Stimulated activated naive CD8-positive, alpha-beta T cell treated with anti-CD3 and anti-CD28 coated beads, Interleukin-15, amount 100 ng/mL, for 72 hours (primary cell): ENCODE data around the gene KLHDC7B.

Experiments
- ATAC-seq: fragments of 150-1000 bp; cut with Tn5 transposase; 2 replicates; pipeline ENCODE4 v1.10.0; 2021; ENCODE audit warnings: mild to moderate bottlenecking, moderate library complexity
- DNase-seq, 2 donors: peaks; one replicate each; pipeline ENCODE4 v3.0.0; 2021 to 2022
- H3K27ac Mint-ChIP-seq, 2 donors: one replicate each; pipeline ENCODE4 v1.8.0; 2022; ENCODE audit warnings: mild to moderate bottlenecking in 2 of 2, mixed read lengths in 2 of 2, moderate library complexity in 2 of 2
- H3K27me3 Mint-ChIP-seq: one replicate; pipeline ENCODE4 v1.8.0; 2022; ENCODE audit warnings: mixed read lengths
- H3K4me1 Mint-ChIP-seq: one replicate; pipeline ENCODE4 v1.8.0; 2022; ENCODE audit warnings: mild to moderate bottlenecking, mixed read lengths
- H3K4me3 Mint-ChIP-seq, 2 donors: one replicate each; pipeline ENCODE4 v1.8.0; 2022; ENCODE audit warnings: mild to moderate bottlenecking in 2 of 2, mixed read lengths in 2 of 2, moderate library complexity in 1 of 2
- H3K9me3 Mint-ChIP-seq, 2 donors: one replicate each; pipeline ENCODE4 v1.8.0; 2022; ENCODE audit warnings: mixed read lengths in 2 of 2

KLHDC7B gene

DNA sequence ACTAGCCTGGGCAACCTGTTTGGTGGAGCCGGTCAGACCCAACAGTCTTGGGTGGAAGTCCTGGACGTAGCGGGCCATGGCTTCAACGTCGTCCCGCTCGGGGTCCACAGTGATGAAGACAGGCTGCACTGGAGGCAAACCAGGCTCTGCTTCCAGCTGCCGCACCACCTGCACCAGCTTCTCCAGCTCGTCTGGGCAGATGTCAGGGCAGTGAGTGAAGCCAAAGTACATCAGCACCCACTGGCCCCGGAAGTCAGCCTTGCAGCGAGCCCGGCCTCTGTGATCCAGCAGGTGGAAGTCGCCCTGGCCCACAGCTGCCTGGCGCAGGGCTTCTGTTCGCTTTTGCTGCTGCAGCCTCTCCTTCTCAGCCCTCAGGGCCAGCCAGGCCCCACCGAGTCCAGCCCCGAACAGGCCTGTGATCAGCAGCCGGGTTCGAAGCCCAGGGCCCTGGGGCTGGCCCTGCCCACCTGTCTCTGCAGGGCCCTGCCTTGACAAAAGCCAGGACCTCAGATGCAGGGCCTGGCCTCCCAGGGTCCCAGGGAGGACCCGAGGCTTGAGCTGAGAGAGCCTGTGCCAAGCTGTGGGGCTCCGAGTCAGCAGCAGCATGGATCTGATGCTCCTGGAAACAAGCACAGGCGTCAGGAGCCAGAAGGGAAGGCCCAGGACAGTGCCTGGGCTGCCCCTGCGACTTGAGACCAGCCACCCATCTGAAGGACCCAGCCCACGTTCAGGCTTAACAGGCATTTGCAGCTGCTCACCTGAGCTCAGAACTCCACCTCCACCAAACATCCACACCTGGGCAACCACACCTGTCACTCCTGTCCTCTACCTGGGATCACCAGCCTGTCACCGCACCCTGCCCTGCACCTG, 21.7 kb upstream of the KLHDC7B start:
- Mint-ChIP-seq H3K27me3 (no peaks in the 10 kb centered on the region), H3K4me1 (peaks cover 55% of the 10 kb centered on the region), H3K9me3 (no peaks in the 10 kb centered on the region), H3K4me3 (peak overlapping the region; percentile 88 to 95), H3K27ac (peak overlapping the region; percentile 91 to 96)
- ATAC-seq (no peak), DNase-seq (peak in 1 of 2 donors; percentile 25)

DNA sequence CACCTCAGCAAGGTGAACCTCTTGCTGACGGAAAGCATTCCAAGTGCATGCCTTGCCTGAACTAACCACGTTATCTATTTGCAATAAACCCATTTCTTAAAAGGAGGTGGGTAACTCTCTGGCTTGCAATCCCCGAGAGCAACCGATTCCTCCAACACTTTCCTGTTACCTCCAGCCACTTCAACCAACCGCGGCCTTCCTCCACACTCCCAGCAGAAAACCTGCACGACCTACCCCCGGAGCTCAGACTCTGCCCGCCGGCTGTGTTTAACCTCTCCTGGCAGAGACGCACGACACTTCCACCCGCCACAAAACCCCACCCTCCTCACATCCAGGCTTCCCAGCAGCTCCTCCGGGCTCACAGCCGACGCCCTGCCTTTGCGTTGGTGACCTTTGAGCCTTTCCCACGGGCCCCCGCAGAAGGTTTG, 21.0 kb upstream of the KLHDC7B start:
- Mint-ChIP-seq H3K4me3 (peak overlapping the region; percentile 88 to 95), H3K9me3 (no peaks in the 10 kb centered on the region), H3K4me1 (peaks cover 58% of the 10 kb centered on the region), H3K27me3 (no peaks in the 10 kb centered on the region), H3K27ac (peak overlapping the region; percentile 91 to 96)
- ATAC-seq (no peak), DNase-seq (no peak)

DNA sequence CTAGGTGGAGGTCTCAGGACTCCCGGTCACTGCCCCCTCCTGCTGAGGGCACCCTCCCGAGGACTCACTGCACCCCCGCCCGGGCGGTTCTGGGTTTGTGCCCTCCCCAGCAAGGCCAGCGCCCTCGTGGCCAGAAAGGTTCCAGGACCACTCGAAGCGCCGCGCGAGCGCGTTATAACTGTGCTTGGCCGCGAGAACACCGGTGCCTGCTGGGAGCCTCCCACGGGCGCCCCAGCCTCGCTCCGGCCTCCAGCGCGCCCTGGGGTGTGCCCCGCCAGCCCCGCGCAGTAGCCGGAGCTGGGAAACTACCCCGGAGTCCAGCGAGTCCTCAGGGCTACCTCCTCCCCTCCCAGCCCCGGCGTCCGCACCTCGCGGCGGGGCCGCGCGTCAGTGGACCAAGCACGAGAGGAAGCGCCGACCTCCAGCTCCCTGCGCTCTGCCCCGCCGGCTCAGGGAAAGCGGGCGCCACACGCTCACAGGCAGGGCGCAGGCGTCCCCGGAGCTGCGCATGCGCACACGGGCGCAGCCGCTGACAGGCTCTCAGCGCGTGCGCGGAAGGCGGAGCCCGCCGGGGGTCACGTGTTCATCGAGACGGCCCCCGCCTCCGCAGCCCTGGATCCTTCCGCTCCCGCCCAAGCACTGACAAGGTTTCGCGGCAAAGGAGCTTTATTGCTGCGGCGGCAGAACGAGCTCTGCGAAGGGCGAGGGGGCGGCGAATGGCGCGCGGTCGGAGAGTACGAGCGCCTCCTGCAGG, 20.4 kb upstream of the KLHDC7B start, which contains the start of gene SCO2:
Gene SCO2 (minus strand): TSS at position 495 of the 754 bp plus-strand sequence. CDS start 1,187 bp downstream, outside the sequence.
- Mint-ChIP-seq H3K4me1 (peaks cover 58% of the 10 kb centered on the region), H3K9me3 (no peaks in the 10 kb centered on the region), H3K27ac (peak within 1 kb of the TSS; percentile 91 to 96), H3K4me3 (peak within 1 kb of the TSS; percentile 95 to 100), H3K27me3 (no peaks in the 10 kb centered on the region)
- DNase-seq = peak; percentile 98
- ATAC-seq = peak; percentile 62

DNA sequence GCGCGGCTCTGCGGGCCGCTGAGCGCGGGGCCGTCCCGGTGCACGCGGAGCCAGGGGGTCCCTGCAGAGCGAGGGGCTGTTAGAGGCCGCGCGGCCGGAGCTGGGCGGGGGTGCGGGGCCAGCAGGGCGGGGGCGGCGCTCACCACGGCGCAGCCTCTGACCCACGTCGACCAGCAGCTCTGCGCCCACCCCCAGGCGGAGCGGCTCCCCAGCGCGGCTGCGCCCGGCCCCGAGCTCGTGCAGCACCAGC, 19.9 kb upstream of the KLHDC7B start:
- H3K9me3 Mint-ChIP-seq = no peaks in the 10 kb centered on the region
- H3K27me3 Mint-ChIP-seq = no peaks in the 10 kb centered on the region
- H3K4me1 Mint-ChIP-seq = peaks cover 58% of the 10 kb centered on the region
- peak overlapping the region in 1 of 2 donors; percentile 96 for H3K27ac Mint-ChIP-seq
- ATAC-seq = no peak
- peak overlapping the region; percentile 88 to 95 for H3K4me3 Mint-ChIP-seq
- DNase-seq = no peak

DNA sequence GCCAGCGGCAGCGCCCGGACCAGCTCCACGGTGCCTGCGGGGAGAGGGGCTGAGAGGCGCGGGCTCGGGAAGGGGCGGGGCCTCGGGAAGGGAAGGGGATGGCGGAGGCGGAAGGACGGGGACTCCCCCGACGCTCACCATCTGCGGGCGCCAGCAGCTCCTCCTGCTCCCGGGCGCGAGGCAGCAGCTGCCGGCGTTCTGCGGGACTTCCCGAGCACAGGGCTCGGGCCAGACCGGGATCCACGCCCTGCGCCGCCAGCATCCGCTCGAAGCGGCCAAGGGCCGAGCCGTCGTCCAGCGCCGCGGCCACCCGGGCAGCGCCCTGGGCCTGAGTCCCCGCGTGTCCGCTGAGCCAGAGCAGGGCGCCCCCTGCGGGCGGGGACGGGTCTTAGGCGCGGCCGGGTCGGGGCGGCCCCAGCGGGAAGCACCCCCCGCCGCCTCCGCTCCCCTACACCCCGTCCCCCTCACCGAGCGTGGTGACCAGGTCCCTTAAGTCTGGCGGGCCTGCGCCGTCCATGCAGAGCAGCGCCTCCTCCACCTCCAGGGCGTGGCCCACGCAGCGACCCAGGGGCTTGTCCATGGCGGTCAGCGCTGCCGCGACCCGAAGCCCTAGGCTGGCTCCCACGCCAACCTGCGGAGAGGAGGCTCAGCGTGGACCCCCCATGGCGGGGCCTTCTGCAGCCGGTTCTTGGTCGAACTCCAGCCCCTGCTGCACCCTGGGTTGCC, 19.4 kb upstream of the KLHDC7B start:
- ATAC-seq = peak; percentile 58
- H3K4me1 Mint-ChIP-seq = peaks cover 58% of the 10 kb centered on the region
- H3K27me3 Mint-ChIP-seq = no peaks in the 10 kb centered on the region
- H3K4me3 Mint-ChIP-seq = peak overlapping the region; percentile 95 to 100
- peak; percentile 93 to 94 for DNase-seq
- no peaks in the 10 kb centered on the region for H3K9me3 Mint-ChIP-seq
- peak overlapping the region; percentile 89 to 95 for H3K27ac Mint-ChIP-seq

DNA sequence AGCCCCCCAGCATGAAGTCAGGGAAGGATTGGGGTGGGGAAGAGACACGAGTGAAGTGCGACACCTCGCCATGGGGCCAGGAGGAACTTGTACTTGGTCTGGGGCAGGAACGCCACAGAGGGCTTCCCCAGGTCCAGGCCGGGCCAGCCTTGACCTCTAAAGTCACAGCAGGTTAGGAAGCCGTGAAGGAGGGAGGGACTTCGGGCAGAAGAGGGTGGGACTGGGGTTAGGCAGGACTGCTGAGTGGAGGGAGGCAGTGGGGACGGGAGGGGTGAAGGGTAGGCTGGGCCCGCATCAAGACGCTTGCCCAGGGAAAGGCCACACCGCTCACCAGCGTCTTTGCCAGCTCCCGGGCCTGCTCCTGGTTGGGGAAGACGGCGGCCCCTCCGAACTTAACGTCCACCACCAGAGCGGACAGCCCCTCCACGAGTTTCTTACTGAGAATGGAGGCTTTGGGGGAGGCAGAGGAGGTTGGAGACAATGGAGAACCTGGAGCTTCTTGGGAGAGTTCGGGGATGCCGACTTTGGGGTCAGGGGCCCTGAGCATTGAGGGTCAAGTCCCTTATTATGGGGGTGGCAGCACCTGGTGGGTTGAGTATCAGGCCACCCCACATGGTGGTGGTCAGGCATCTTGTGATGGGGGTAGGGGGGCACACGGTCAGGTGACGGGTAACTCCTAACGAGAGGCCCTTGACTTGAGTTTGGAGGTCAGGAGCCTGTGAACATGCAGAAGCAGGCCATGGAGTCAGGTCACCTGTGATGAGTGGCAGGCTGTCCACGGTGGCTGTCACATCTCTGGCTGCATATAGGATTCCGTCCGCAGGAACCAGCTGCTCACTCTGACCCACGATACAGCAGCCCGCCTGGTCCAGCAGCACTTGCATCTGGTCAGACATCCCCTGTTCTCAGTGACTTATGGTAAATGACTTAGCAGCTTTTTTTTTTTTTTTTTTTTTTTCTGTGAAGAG, 18.6 kb upstream of the KLHDC7B start:
- Mint-ChIP-seq H3K4me3 (peak overlapping the region; percentile 95 to 100), H3K27me3 (no peaks in the 10 kb centered on the region), H3K27ac (peak overlapping the region; percentile 89 to 95), H3K9me3 (no peaks in the 10 kb centered on the region), H3K4me1 (peaks cover 56% of the 10 kb centered on the region)
- ATAC-seq (peak; percentile 10), DNase-seq (peak; percentile 61 to 72)

DNA sequence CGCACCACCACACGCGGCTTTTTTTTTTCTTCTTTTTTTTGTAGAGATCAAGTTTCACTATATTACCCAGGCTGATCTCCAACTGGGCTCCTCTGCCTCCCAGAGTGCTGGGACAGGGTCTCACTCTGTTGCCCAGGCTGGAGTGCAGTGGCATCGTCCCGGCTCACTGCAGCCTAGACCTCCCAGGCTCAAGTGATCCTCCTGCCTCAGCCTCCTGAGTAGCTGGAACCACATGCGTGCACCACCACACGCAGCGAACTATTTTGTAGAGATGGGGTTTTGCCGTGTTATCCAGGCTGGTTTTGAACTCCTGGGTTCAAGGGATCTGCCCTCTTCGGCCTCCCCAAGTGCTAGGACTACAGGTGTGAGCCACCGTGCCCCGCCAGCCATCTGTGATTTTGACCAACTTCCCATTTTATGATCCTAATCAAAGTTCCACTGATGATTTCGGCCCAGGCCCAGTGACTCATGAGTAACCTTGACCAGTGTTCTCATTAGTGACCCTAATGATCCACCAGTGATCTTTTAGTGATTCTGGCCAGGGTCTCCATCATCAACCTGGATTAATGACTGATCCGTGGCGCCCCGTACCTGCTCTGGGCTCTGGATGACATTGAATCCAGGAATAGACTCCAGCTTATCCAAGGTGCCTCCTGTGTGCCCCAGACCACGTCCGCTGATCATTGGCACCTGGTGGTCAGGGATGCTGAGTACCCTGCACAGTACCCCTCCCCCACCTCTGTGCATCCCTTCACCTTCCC, 17.6 kb upstream of the KLHDC7B start:
- H3K4me3 Mint-ChIP-seq = peak overlapping the region; percentile 95 to 100
- DNase-seq (peak in 1 of 2 donors; percentile 18), ATAC-seq (no peak)
- H3K4me1 Mint-ChIP-seq = peaks cover 59% of the 10 kb centered on the region
- H3K9me3 Mint-ChIP-seq = no peaks in the 10 kb centered on the region
- H3K27me3 Mint-ChIP-seq = peaks cover 6% of the 10 kb centered on the region
- H3K27ac Mint-ChIP-seq = peak overlapping the region; percentile 72 to 82

DNA sequence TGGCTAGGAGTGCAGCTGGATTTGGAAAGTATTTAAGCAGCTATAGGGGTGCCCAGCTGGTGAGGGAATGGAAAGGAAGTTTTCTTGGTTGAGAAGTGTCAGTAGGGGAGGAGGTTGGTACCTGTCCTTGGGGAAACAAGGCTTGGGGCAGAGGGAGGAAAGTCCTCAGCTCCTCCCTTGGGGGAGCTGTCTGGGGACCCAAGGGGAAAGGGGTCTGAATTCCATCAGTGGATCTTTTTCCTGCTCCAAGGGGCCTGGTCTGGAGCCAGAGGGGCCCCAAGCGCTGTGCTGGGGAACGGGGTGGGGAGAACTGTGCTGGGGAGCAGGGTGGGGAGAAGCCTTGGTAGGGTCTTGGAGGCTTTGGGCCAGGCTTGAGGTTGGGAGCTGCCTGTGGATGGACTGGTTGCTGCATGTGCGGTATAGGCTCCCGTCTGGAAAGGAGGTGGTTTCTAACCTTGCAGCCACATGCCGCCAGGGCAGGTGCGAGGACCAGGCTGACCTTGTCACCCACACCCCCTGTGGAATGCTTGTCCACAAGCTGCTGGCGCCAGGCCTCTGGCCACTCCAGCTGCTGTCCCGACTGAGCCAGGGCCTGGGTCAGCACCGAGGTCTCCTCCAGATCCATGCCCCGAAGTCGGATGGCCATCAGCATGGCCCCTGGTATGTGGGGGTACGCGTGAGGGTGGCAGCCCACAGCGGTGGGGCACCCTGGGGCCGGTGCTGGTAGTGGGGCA, 16.9 kb upstream of the KLHDC7B start:
- Mint-ChIP-seq H3K27ac (peak overlapping the region; percentile 72 to 82), H3K27me3 (peaks cover 10% of the 10 kb centered on the region), H3K9me3 (no peaks in the 10 kb centered on the region), H3K4me1 (peaks cover 59% of the 10 kb centered on the region), H3K4me3 (peak overlapping the region; percentile 95 to 100)
- ATAC-seq (no peak), DNase-seq (no peak)

DNA sequence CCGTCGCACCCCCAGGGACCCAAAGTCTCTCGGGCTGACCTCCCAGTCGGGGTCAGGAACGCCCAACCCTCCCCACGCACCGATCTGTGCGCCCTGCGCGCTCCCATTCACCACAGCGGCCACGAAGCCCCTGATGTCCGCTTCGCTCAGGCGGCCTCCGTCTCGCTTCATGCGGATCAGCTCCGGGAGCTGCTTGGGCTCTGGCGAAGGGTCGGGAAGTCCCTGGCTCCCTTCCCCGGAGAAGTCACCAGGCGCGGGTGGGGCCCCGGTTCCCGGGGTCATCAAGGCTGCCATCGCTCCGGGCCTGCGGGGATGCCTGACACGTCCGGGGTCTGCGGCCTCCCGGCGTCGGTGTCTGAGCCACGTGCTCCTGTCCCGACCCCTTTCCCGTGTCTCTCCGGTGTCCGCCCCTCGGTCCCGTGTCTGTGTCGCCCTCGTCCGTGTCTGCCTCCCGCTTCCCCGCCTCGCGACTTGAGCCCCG, 16.2 kb upstream of the KLHDC7B start:
- no peak for ATAC-seq
- Mint-ChIP-seq H3K4me1 (peaks cover 59% of the 10 kb centered on the region), H3K27me3 (peaks cover 10% of the 10 kb centered on the region)

DNA sequence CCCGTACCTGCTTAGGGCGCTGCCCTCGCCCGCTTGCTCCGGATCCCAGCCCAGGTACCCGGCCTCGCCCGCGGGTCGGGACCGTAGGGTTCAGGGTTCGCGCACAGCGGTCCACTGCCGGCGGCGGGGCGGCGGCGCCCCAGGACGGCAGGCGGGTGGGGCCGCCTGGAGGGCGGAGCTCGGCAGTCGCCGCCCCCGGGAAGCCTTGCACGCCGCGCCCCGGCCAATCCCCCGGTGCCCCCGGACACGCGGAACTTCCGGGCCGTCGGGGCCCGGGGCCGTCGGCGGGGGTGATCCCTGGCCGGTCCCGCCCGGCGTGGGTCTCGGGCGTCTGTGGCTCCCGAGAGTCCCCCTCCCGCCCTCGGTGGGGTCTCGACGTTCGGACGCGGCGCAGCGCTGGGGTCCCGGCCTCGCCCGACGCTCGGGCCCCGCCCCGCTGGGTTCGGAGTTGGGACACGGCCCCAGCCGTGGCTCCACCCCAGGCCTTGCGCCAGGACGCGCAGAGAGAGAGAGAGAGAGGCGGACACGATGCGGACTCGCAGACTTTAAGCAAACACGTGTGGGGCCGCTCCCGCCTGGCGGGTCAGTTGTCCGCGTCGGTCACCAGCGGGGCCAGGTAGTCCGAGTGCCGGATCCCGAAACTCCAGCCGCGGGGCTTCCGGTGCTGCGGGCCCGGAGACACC, 15.7 kb upstream of the KLHDC7B start, which contains the start of gene TYMP:
Gene TYMP (minus strand): TSS at position 116 of the 683 bp plus-strand sequence. CDS start 303 bp downstream, outside the sequence.
- Mint-ChIP-seq H3K4me1 (peaks cover 58% of the 10 kb centered on the region), H3K9me3 (no peaks in the 10 kb centered on the region), H3K27me3 (peaks cover 10% of the 10 kb centered on the region)

More for the DNA sequence above, 16.2 kb upstream of the KLHDC7B start:
- Mint-ChIP-seq H3K27ac (peak overlapping the region; percentile 52 to 67), H3K4me3 (peak overlapping the region; percentile 95 to 100), H3K9me3 (no peaks in the 10 kb centered on the region)
- DNase-seq = no peak

DNA sequence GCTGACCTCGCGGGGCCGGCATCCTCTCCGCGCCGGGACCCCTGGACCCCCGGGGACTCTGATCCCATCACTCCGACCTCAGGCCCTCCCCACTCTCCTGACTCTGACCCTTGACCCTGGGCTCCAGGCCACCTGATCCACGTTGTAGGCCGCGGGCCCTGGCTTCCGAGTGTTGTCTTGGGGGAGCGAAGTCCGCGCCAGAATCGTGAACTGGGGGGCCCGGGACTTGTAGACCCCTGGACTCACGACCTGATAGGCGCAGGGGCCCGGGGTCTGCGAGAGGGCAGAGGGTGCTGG, 15.2 kb upstream of the KLHDC7B start:
- DNase-seq = no peak
- Mint-ChIP-seq H3K9me3 (no peaks in the 10 kb centered on the region), H3K27me3 (peaks cover 10% of the 10 kb centered on the region), H3K4me3 (peak overlapping the region; percentile 90 to 100), H3K4me1 (peaks cover 57% of the 10 kb centered on the region), H3K27ac (peak overlapping the region; percentile 99 to 100)
- no peak for ATAC-seq

More for the DNA sequence above, 15.7 kb upstream of the KLHDC7B start, which contains the start of gene TYMP:
- peak within 1 kb of the TSS; percentile 95 to 100 for H3K4me3 Mint-ChIP-seq
- ATAC-seq (peak; percentile 27), DNase-seq (peak; percentile 81 to 83)
- peak within 1 kb of the TSS; percentile 99 to 100 for H3K27ac Mint-ChIP-seq

DNA sequence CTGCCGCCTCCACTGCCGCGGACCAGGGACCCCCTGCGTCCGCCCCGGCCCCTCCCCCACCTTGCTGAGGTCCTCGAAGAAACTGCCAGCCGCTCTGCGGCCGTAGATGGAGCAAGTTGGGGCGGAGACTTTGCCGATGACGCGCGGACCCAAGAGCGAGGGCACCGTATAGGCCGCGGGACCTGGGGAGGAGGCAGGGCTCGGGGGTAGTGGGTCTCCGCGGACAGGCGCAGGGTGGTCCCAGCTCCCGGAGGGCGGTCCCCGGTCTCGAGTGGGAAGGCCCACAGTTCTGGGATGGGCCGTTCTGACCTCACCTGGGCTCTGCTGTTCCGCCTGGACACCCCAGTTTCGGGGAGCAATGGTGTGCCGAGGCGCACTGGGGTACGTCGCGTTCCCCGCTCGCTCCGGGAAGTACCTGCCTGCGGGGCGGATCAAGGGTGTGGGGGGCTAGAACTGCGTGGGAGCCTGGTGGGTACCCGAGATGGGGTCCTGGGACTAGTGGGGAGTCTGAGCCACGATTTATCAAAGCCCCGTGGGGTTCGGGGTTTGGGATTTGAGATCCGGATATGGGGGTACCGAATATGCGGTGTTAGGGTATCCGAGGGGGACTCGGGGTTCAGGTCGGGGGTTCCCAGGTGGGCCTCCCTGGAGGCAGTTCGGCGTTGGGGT, 14.7 kb upstream of the KLHDC7B start:
- ATAC-seq = peak; percentile 55
- Mint-ChIP-seq H3K27ac (peak overlapping the region; percentile 99 to 100), H3K4me1 (peaks cover 57% of the 10 kb centered on the region), H3K9me3 (no peaks in the 10 kb centered on the region), H3K4me3 (peak overlapping the region; percentile 90 to 100), H3K27me3 (peaks cover 10% of the 10 kb centered on the region)
- DNase-seq = peak; percentile 85 to 90
